Kidney (tissue), 14 donors: ENCODE data around the gene GSTA3. TPM values are rescaled to one million over a fixed set of nuclear protein-coding genes. Genes with fewer than 3 reads are reported as not detected.
"Not testable (repeated sequence)": the region's sequence is repeated elsewhere in the genome, so short reads cannot be mapped to it uniquely, and the experiment has no call there.

ENCODE experiments used
- DNase-seq, 5 donors: peaks; one replicate each; pipeline ENCODE4 v3.0.0-alpha.2; 2013 to 2020
- FAIRE-seq: peaks from 2 replicates; lab custom pipeline; 2012; peaks lifted over from hg19 to GRCh38; lab: Jason Lieb, UNC
- H3K27ac ChIP-seq, 2 donors: one replicate each; pipeline ENCODE4 v1.7.0; 2013; ENCODE audit warnings: low read depth in 2 of 2, low read length in 2 of 2, inconsistent platforms in 1 of 2
- H3K27me3 ChIP-seq: one replicate; pipeline ENCODE4 v1.7.1; 2013; ENCODE audit warnings: low read length, inconsistent platforms; ENCODE audit not compliant: control insufficient read depth, insufficient read depth
- H3K36me3 ChIP-seq, 3 donors: one replicate each; pipeline versions ENCODE4 v1.7.0 to v1.7.1; 2013; ENCODE audit warnings: low read length in 3 of 3, control low read depth in 1 of 3, inconsistent platforms in 1 of 3; ENCODE audit not compliant: insufficient read depth in 3 of 3, control insufficient read depth in 2 of 3
- H3K4me1 ChIP-seq, 3 donors: one replicate each; pipeline versions ENCODE4 v1.7.0 to v1.7.1; 2013; ENCODE audit warnings: low read length in 3 of 3, inconsistent platforms in 1 of 3, low read depth in 1 of 3; ENCODE audit not compliant: control insufficient read depth in 2 of 3, insufficient read depth in 2 of 3
- H3K4me3 ChIP-seq, 3 donors: one replicate each; pipeline versions ENCODE4 v1.7.0 to v1.8.1; 2013; ENCODE audit warnings: low read length in 3 of 3, control low read depth in 1 of 3, inconsistent platforms in 1 of 3
- H3K9ac ChIP-seq, 3 donors: one replicate each; pipeline versions ENCODE4 v1.7.0 to v1.7.1; 2013; ENCODE audit warnings: low read length in 3 of 3, control low read depth in 1 of 3, inconsistent platforms in 1 of 3
- H3K9me3 ChIP-seq, 3 donors: one replicate each; pipeline versions ENCODE4 v1.7.0 to v1.7.1; 2013; ENCODE audit warnings: low read length in 3 of 3, control low read depth in 1 of 3, inconsistent platforms in 1 of 3; ENCODE audit not compliant: control insufficient read depth in 2 of 3, insufficient read depth in 1 of 3
- intact Hi-C: fragments of 100-400 bp; cut with DNase I; formaldehyde crosslinking; loops from one replicate; pipeline ENCODE4 v1.11.1; 2022
- polyA plus RNA-seq: library from polyadenylated mRNA; stranded (reverse); fragments of 350-450 nt; fragmentation: Illumina TruSeq; extraction: RNeasy Lipid Tissue Mini Kit (QIAGEN cat#74804); gene quantifications from one replicate; pipeline ENCODE4 v1.2.3, GENCODE V29; 2014; ENCODE audit warnings: low read depth, low replicate concordance; ENCODE audit not compliant: insufficient read depth
- total RNA-seq: library from RNA; stranded (reverse); fragmentation: NEBNext Ultra II Directional; extraction: Animal tissue kit (Norgen Biotek cat#: 25700); gene quantifications from one replicate; pipeline ENCODE4 v1.2.1, GENCODE V29; 2021
- TF ChIP-seq, protein P1 (sequence below): IDR thresholded peaks from 3 replicates; pipeline ENCODE4 v1.5.1; 2012; ENCODE audit warnings: mild to moderate bottlenecking, moderate library complexity, borderline replicate concordance; ENCODE audit not compliant: insufficient read depth; ENCODE audit errors: extremely low read depth
- donor health status: control.
- donor health status: control.
- donor health status: control.
- donor health status: control.
- donor health status: control.
- donor health status: DM: yes; HTN: yes; CAD: no.
- donor health status: Normal renal cell carcinoma (clear cell type).

The GSTA3 gene
- total and polyA plus RNA-seq, 2 donors from 2014 or later = not detected

DNA sequence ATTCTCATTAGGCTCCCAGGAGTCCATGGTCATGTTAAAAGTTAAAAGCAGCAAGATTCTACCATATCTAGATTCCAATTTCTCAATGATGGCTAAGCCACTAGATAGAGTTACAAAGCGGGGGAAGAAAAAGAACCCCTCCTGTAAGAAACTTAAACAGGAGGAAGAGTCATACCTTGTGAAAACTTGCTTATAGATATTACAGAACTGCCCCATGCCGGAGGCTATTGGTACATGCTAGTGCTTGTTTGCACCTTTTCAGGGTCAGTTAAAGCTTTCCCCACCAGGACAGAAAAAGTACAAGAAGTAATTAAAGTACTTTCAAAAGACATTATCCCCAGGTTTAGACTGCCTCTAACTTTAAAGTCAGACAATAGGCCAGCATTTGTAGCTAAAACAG, 15.5 kb upstream of the GSTA3 start:
- no peak for FAIRE-seq
- Histone ChIP-seq H3K4me3 (no peak overlapping the region), H3K27ac (no peak overlapping the region), H3K36me3 (no peaks in the 10 kb centered on the region), H3K4me1 (no peaks in the 10 kb centered on the region), H3K9me3 (no peaks in the 10 kb centered on the region), H3K9ac (no peak overlapping the region), H3K27me3 (no peaks in the 10 kb centered on the region)
- TF ChIP-seq, protein P1, sequence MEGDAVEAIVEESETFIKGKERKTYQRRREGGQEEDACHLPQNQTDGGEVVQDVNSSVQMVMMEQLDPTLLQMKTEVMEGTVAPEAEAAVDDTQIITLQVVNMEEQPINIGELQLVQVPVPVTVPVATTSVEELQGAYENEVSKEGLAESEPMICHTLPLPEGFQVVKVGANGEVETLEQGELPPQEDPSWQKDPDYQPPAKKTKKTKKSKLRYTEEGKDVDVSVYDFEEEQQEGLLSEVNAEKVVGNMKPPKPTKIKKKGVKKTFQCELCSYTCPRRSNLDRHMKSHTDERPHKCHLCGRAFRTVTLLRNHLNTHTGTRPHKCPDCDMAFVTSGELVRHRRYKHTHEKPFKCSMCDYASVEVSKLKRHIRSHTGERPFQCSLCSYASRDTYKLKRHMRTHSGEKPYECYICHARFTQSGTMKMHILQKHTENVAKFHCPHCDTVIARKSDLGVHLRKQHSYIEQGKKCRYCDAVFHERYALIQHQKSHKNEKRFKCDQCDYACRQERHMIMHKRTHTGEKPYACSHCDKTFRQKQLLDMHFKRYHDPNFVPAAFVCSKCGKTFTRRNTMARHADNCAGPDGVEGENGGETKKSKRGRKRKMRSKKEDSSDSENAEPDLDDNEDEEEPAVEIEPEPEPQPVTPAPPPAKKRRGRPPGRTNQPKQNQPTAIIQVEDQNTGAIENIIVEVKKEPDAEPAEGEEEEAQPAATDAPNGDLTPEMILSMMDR = no peak
- no peak for DNase-seq
- intact Hi-C loops = no loop called here

DNA sequence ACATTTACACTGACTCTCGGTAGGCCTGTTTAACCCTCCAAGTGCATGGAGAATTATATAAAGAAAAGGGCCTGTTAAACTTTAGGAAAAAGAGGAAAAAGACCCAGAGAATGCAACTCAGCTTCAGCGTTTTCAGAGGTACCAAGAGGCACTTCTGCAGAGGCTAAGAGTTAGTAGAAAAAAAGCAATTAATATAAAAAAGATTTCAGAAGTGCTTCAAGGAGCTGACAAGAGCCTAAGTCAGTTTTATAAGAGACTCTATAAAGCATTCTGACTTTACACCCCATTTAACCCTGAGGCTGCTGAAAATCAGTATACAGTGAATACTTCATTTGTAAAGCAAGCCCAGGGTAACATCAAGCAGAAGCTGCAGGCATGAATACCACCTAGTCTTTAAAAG, 14.2 kb upstream of the GSTA3 start:
- DNase-seq, FAIRE-seq, H3K36me3 ChIP-seq, H3K4me3 ChIP-seq, H3K4me1 ChIP-seq, H3K27ac ChIP-seq, intact Hi-C loops, H3K9me3 ChIP-seq, H3K9ac ChIP-seq, H3K27me3 ChIP-seq: not testable (repeated sequence)

DNA sequence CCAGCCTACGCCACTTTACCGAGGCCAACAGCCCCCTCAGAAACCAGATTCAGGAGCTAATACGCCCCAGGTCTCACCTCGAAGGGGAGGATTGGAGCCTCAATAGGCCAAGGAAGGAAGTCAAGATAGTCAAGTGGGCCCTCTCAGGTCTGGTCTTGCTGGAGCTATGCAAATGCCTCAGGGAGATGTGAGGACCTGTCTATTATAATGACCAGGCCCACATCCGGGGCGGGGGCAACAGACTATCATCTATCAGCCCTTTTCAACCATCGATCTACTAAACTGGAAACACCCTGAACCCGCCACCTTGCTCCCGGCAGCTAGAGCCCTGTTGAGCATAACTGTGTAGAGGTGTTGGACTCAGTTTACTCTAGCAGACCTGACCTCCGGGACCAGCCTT, 12.7 kb upstream of the GSTA3 start:
- Histone ChIP-seq H3K4me3 (no peak overlapping the region), H3K9ac (no peak overlapping the region), H3K27me3 (no peaks in the 10 kb centered on the region), H3K27ac (no peak overlapping the region), H3K9me3 (no peaks in the 10 kb centered on the region), H3K36me3 (no peaks in the 10 kb centered on the region), H3K4me1 (no peaks in the 10 kb centered on the region)
- FAIRE-seq (no peak), DNase-seq (no peak)
- TF ChIP-seq, protein P1 = no peak
- intact Hi-C loops = no loop called here

DNA sequence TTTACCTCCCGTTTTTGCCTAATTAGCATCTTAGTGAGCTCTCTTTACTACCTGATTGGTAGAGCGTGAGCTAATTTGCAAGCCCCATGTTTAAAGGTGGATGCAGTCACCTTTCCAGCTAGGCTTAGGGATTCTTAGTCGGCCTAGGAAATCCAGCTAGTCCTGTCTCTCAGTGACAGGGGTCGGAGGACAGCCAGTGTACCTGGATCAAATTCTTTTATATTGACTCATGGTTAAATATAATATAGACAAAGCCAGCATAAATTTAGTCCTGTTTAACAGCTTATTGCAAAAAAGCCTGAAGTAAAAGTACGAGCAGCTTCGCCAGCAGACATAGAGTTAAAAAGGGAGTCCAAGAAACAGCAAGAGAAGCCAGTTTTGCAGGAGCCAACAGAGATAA, 12.2 kb upstream of the GSTA3 start:
- Histone ChIP-seq H3K36me3 (no peaks in the 10 kb centered on the region), H3K4me3 (no peak overlapping the region), H3K27me3 (no peaks in the 10 kb centered on the region), H3K27ac (no peak overlapping the region), H3K9ac (no peak overlapping the region), H3K9me3 (no peaks in the 10 kb centered on the region), H3K4me1 (no peaks in the 10 kb centered on the region)
- TF ChIP-seq, protein P1 = no peak
- no peak for FAIRE-seq
- intact Hi-C loops = no loop called here
- no peak for DNase-seq

DNA sequence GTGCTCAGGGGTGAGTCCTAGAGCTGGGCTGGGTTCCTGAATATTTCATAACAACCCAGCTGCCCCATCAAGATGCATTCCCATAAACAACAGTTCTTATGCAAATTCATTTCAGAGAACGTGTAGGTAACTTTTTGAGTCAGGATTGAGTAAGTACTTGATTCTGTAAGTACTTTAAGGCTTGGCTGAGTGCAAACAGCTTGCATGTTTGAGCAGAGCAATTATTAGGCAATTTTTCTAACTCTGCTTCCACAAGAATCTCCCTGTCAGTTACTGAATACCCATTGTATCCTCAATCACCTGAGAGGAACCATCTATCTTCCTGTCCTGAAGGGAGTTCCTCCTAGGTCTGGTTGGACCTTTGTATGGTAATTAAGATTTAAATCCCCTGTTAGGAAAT, 10.0 kb upstream of the GSTA3 start:
- H3K9me3 ChIP-seq, H3K9ac ChIP-seq, H3K27me3 ChIP-seq, intact Hi-C loops, DNase-seq, H3K4me3 ChIP-seq, H3K36me3 ChIP-seq, H3K27ac ChIP-seq, H3K4me1 ChIP-seq, FAIRE-seq: not testable (repeated sequence)

DNA sequence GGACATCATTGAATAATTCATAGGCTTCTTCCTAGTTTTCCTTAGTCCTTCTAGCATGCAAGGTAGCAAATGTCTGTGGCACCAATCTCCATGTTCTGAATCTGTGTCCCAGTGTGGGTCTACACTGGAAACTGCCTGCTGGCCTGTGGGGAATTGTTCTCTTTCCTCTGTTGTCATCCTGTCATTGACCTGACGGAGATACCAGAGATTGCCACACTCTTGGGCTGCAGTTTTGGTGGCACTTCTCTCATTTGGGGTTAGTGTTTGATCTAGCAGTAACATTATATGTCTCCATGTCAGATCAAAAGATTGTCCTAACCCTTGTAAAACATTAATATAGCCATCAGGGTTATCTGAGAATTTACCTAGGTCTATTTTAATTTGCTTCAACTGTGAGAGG, 9.3 kb upstream of the GSTA3 start:
- H3K9me3 ChIP-seq, FAIRE-seq, H3K4me1 ChIP-seq, DNase-seq, H3K27me3 ChIP-seq, H3K36me3 ChIP-seq, H3K27ac ChIP-seq, H3K4me3 ChIP-seq, intact Hi-C loops, H3K9ac ChIP-seq: not testable (repeated sequence)
